GM18505 (cell line): ENCODE data around the gene NLGN2.

ENCODE experiments used
- ATAC-seq: cut with Tn5 transposase; IDR thresholded peaks from one replicate; pipeline ENCODE4 v1.9.1; 2021; ENCODE audit not compliant: unreplicated experiment
- POLR2A ChIP-seq: IDR thresholded peaks from 4 replicates; pipeline ENCODE4 v1.6.1; 2011; ENCODE audit warnings: borderline replicate concordance; ENCODE audit not compliant: insufficient read depth, insufficient read length; ENCODE audit errors: extremely low read depth

NLGN2 gene

GRCh38 chr17:7413346-7413985 lies 5.8 kb downstream of the NLGN2 start:
- no peak for ATAC-seq
- no peak for TF ChIP-seq POLR2A

GRCh38 chr17:7414837-7415236 lies 7.2 kb downstream of the NLGN2 start:
- TF ChIP-seq POLR2A = no peak
- ATAC-seq = no peak

GRCh38 chr17:7415784-7416183 lies 8.1 kb downstream of the NLGN2 start:
- TF ChIP-seq POLR2A = no peak
- no peak for ATAC-seq

- TF ChIP-seq POLR2A = no peak
- no peak for ATAC-seq
These were observed 8.7 kb downstream of the NLGN2 start for GRCh38 chr17:7416323-7416722.

GRCh38 chr17:7417056-7417655 lies 9.5 kb downstream of the NLGN2 start:
- no peak for ATAC-seq
- no peak for TF ChIP-seq POLR2A

- no peak for ATAC-seq
- no peak for TF ChIP-seq POLR2A
These were observed 11.0 kb downstream of the NLGN2 start for GRCh38 chr17:7418472-7419152.

- ATAC-seq = no peak
- TF ChIP-seq POLR2A = no peak
These were observed 12.4 kb downstream of the NLGN2 start, which contains the start of gene SPEM1 for GRCh38 chr17:7419819-7420610. SPEM1 (plus strand) TSS chr17:7420324; CDS start chr17:7420385, 61 bp downstream.

- ATAC-seq = no peak
- no peak for TF ChIP-seq POLR2A
These were observed 13.5 kb downstream of the NLGN2 start for GRCh38 chr17:7421186-7421585.

GRCh38 chr17:7423679-7424078 lies 16.0 kb downstream of the NLGN2 start:
- no peak for ATAC-seq
- no peak for TF ChIP-seq POLR2A

GRCh38 chr17:7425316-7425715 lies 17.7 kb downstream of the NLGN2 start, which contains the start of gene SPEM2:
SPEM2 (plus strand) TSS chr17:7425616; CDS start chr17:7425689, 73 bp downstream.
- no peak for ATAC-seq
- no peak for TF ChIP-seq POLR2A

- ATAC-seq = no peak
- no peak for TF ChIP-seq POLR2A
These were observed 18.1 kb downstream of the NLGN2 start for GRCh38 chr17:7425756-7426155.

GRCh38 chr17:7426203-7426863 lies 18.7 kb downstream of the NLGN2 start:
- no peak for ATAC-seq
- TF ChIP-seq POLR2A = no peak
